Measurements from ENCODE around the gene ATG9A. TPM values are rescaled to one million over a fixed set of nuclear protein-coding genes. Genes with fewer than 3 reads are reported as not detected.

ATG9A gene
- total RNA-seq, 4 donors from 2014 or later = 37.8 to 55.1 (median 45.2) TPM

GRCh38 chr2:219247678-219248642 is 18.5 kb upstream of the ATG9A start:
- Histone ChIP-seq H3K27ac (peak overlapping the region; percentile 93 to 96 (median 95)), H3K4me3 (peak overlapping the region in 3 of 4 donors; percentile 20 to 45 (median 28)), H3K36me3 (peaks cover 8 to 43% (median 11%) of the 10 kb centered on the region in 3 donors), H3K27me3 (no peaks in the 10 kb centered on the region), H3K9me3 (no peaks in the 10 kb centered on the region), H3K4me1 (peaks cover 58 to 85% (median 72%) of the 10 kb centered on the region in 3 donors)
- intact Hi-C loops (cut with DNase I) = no loop called here
- 75 to 81% methylated on average over 12 to 13 of the region's 17 CpGs for WGBS, 2 donors
- TF ChIP-seq POLR2A (IDR thresholded peaks at IDR 0.05) (peak in 2 of 4 donors; percentile 34 to 42), CTCF (IDR thresholded peaks at IDR 0.05) (no peak)
- no peak for DNase-seq

- no peaks in the 10 kb centered on the region for H3K27me3 ChIP-seq
- intact Hi-C loops (cut with DNase I) = no loop called here
- peaks cover 49 to 71% (median 61%) of the 10 kb centered on the region in 3 donors for H3K4me1 ChIP-seq
- 93 to 94% methylated on average over 3 to 9 of the region's 10 CpGs for WGBS, 2 donors
- H3K36me3 ChIP-seq = peaks cover 8 to 41% (median 11%) of the 10 kb centered on the region in 3 donors
- no peak for DNase-seq
- H3K9me3 ChIP-seq = no peaks in the 10 kb centered on the region
- H3K4me3 ChIP-seq = no peak overlapping the region
- H3K27ac ChIP-seq = peak overlapping the region; percentile 93 to 96 (median 95)
- TF ChIP-seq CTCF (IDR thresholded peaks at IDR 0.05) (no peak), POLR2A (IDR thresholded peaks at IDR 0.05) (no peak)
These were observed 17.1 kb upstream of the ATG9A start for GRCh38 chr2:219246559-219246958.

GRCh38 chr2:219245899-219246230 is 16.4 kb upstream of the ATG9A start:
- peaks cover 8 to 34% (median 11%) of the 10 kb centered on the region in 3 donors for H3K36me3 ChIP-seq
- intact Hi-C loops (cut with DNase I) = no loop called here
- TF ChIP-seq POLR2A (IDR thresholded peaks at IDR 0.05) = no peak
- no peak for TF ChIP-seq CTCF (IDR thresholded peaks at IDR 0.05)
- DNase-seq = no peak
- peak overlapping the region; percentile 93 to 96 (median 95) for H3K27ac ChIP-seq
- H3K27me3 ChIP-seq = no peaks in the 10 kb centered on the region
- peaks cover 43 to 64% (median 54%) of the 10 kb centered on the region in 3 donors for H3K4me1 ChIP-seq
- no peaks in the 10 kb centered on the region for H3K9me3 ChIP-seq
- peak overlapping the region; percentile 58 to 87 (median 82) for H3K4me3 ChIP-seq
- WGBS, 2 donors = 7 to 19% methylated on average over 4 to 6 of the region's 10 CpGs

GRCh38 chr2:219245148-219245898 is 15.9 kb upstream of the ATG9A start, which contains the start of the genes GLB1L and STK16:
TSS of gene GLB1L (minus strand) at chr2:219245444. CDS start at chr2:219243573, 1,871 bp downstream.
TSS of gene STK16 (plus strand) at chr2:219245479. CDS start at chr2:219246000, 521 bp downstream.
- DNase-seq = peak; percentile 68
- Histone ChIP-seq H3K4me1 (peaks cover 38 to 58% (median 49%) of the 10 kb centered on the region in 3 donors), H3K4me3 (peak within 1 kb of the TSS; percentile 58 to 87 (median 82)), H3K36me3 (peaks cover 5 to 29% (median 6%) of the 10 kb centered on the region in 3 donors), H3K27ac (peak within 1 kb of the TSS; percentile 93 to 96 (median 95)), H3K9me3 (no peaks in the 10 kb centered on the region), H3K27me3 (no peaks in the 10 kb centered on the region)
- intact Hi-C loops (cut with DNase I) = no loop called here
- 0% methylated on average over 4 of the region's 46 CpGs; no CpG with 5 or more reads in 1 of the 2 donors for WGBS, 2 donors
- TF ChIP-seq POLR2A (IDR thresholded peaks at IDR 0.05) = peak in 3 of 4 donors; percentile 34 to 88 (median 64)
- TF ChIP-seq CTCF (IDR thresholded peaks at IDR 0.05) = peak in 3 of 6 experiments; percentile 4 to 19 (median 7)
